ENCODE results near the gene REXO4.

Gene REXO4

DNA sequence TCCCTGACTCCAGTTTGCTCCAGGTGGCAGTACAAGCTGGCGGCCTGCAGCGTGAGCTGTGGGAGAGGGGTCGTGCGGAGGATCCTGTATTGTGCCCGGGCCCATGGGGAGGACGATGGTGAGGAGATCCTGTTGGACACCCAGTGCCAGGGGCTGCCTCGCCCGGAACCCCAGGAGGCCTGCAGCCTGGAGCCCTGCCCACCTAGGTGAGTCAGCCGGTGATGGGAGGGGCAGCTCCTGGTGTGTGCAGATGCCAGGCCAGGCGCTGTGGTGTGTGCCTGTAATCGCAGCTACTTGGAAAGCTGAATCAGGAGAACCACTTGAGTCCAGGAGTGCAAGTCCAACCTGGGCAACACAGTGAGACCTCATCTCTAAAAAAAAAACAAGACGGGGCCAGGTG lies 31.9 kb upstream of the REXO4 start:
- DNase-seq (ENCODE audit: low spot score), result no peak

DNA sequence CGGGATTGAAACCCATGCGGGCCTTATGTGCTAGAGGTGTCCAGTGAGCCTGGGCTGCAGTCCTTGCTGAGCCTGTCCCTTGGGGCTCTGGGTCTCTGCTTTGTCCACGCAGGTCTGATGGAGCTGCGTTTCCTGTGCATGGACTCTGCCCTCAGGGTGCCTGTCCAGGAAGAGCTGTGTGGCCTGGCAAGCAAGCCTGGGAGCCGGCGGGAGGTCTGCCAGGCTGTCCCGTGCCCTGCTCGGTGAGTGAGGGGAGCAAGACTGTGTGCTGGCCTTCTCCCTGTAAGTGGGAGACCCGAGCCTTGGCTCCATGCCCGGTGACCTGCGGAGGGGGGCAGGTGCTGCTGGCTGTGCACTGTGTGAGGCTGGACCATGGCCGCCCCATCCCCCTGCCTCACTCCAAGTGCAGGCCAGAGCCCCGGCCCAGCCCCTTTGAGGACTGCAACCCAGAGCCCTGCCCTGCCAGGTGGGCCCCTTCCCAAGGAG lies 30.7 kb upstream of the REXO4 start:
- DNase-seq (ENCODE audit: low spot score), result no peak

DNA sequence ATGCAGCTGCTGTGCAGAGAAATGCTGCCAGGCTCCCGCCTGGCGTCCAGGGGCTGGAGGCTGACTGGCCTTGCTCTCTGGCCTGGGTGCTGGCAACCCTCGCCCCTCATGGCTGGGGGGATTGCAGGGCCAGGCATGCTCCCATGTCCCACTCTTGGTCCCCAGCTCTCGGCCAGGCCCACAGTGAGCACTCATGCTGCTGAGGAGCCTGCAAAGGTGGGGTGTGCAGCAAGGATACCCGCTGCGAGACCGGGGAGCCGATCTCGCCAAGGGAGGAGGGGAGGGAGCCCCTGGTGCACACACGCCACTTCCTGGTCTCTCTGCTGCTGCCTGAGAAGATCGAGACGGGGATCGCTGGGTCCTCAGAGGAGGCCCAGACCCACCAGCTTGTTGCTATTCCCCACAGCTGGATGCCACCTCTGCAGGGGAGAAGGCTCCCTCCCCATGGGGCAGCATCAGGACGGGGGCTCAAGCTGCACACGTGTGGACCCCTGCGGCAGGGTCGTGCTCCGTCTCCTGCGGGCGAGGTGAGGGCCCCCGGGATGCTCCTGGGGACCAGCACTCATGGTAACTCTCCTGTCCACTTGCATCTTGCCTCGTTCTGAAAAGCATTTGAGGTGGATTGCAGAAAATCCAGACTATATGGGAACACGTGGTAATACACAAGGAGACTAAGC lies 27.6 kb upstream of the REXO4 start:
- DNase-seq (ENCODE audit: low spot score), result no peak

DNA sequence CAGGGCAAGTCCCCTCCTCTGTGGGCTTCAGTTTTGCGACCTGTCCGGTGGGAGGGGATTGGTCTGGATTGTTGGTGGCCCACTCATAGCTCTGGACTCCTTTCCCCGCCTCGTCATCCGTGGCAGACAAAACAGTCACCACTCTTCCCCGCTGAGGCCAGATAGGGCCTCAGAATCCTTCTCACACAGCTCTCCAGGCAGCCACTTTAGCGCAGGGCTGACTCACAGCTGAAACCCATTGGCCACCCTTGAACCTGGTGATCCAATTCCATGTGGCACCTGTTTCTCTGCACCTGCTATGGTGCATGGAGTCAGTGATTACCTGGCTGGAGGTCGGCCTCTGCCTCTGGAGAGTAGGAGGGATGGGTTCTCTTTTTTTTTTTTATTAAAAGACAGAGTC lies 26.2 kb upstream of the REXO4 start:
- DNase-seq (ENCODE audit: low spot score), result no peak

DNA sequence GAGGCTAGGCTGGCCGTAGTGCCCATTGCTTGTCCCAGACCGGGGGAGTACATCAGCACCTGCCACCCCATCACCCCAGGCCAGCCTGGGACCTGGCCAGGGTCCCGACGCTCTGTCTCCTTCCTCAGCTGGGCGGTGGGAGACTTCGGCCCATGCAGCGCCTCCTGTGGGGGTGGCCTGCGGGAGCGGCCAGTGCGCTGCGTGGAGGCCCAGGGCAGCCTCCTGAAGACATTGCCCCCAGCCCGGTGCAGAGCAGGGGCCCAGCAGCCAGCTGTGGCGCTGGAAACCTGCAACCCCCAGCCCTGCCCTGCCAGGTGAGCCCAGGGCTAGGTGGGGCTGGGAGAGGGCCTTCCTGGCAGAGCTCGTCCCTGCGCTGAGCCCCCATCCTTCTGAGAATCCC lies 25.4 kb upstream of the REXO4 start:
- DNase-seq (ENCODE audit: low spot score), result no peak

DNA sequence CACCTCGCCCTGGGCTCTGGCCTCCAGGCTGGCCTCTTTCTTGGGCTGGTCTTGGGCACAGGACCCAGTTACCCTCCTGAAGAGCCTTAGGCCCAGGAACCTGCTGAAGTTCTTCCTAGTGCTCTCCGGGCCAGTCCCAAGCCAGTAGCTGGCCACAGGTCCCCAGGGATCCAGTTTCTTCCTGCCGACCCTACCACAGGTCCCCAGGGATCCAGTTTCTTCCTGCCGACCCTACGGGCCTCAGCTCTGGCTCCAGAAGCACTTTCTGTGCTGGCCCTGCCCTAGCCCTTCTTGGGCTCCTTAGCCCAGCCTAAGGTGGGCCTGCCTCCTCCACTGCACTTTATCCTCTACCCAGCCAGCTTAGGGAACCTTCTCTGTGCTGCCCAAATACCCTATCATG lies 23.8 kb upstream of the REXO4 start:
- DNase-seq (ENCODE audit: low spot score), result no peak

DNA sequence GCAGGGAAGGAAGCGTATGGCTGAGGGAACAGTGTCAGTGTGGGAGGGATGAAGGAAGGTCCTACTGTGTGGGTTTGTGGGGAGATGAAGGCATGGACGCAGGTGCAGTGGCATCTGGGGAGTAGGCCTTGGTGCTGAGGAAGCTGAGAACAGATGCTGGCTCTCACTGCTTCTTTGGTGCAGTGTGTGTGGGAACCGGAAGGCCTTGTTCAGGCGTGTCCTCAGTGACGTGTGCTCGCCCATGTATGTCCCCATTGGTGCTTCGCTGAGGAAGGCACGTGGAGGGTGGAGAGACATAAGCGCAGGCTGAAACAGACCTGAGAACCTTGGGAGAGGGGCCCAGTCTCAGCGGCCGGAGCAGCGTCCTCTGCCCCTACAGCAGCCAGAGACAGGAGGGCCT lies 23.1 kb upstream of the REXO4 start:
- DNase-seq (ENCODE audit: low spot score), result no peak

DNA sequence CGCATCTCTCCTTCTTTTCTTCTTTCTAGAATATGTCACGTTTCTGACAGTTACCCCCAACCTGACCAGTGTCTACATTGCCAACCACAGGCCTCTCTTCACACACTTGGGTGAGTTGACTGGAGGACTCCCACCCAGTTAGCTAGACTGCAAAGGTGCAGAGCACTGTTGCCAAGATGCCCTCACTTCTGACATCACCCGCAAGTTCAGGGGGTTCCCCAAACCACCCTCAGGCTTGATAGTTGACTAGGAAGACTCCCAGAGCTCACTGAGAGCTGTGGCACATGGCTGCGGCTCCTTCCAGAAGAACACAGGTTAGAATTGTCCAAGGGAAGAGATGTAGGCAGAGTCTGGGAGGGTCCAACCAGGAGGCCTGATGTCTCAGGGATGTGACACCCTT lies 21.5 kb upstream of the REXO4 start:
- no peak for DNase-seq (ENCODE audit: low spot score)

DNA sequence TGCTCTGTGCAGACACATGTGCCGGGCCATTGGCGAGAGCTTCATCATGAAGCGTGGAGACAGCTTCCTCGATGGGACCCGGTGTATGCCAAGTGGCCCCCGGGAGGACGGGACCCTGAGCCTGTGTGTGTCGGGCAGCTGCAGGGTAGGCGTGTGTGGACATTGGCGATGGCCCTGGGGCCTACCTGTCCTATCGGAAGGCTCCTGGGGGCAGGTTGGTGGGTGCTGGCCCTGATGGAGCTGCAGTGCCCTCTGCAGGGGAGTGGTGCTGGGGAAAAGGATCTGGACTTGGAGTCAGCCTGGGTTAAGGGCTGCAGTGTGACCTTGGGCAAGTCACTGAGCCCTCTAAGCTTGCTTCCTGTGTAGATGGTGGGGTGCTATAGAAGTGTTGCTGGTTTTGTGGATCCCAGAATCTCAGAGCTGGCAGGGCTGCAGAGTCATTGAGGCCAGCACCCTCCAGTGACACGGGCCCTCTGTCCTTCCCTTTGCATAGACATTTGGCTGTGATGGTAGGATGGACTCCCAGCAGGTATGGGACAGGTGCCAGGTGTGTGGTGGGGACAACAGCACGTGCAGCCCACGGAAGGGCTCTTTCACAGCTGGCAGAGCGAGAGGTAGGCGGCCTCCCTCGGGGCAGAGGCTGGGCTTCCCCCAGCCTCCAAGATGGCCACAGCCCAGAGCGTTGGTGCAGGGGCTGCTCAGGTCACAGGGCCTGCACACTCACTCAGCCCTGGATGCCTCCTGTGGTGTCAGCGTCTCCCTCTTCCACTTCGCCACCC lies 20.1 kb upstream of the REXO4 start:
- no peak for DNase-seq (ENCODE audit: low spot score)

DNA sequence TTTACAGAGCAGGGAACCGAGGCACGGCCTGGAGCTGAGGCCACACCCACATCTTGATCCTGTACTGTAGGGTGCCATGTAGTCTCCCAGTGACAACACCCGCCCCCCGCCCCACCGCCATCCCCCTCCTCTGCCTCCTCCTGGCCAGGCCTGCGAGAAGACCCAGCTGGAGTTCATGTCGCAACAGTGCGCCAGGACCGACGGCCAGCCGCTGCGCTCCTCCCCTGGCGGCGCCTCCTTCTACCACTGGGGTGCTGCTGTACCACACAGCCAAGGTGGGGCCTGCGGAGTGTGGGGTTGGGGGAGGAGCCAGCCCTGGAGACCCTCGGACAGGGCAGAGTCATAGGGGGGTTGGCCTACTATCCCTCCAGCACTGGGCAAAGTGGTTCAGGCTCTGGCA lies 18.9 kb upstream of the REXO4 start:
- DNase-seq (ENCODE audit: low spot score), result no peak

DNA sequence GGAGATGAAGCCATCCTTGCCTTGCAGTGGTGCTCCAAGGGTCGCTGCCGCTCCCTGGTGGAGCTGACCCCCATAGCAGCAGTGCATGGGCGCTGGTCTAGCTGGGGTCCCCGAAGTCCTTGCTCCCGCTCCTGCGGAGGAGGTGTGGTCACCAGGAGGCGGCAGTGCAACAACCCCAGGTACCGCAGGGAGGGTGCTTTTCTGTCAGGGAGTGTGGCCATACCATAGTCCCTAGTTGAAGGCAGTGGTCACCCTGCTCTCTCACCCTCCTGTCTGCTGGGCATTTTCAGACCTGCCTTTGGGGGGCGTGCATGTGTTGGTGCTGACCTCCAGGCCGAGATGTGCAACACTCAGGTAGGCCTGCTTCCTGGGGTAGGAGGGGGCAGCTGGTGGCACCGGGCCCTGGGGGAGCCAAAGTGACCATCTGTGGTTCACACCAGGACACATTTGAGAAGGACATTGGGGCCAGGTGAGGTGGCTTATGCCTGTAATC lies 15.6 kb upstream of the REXO4 start:
- DNase-seq (ENCODE audit: low spot score), result no peak

DNA sequence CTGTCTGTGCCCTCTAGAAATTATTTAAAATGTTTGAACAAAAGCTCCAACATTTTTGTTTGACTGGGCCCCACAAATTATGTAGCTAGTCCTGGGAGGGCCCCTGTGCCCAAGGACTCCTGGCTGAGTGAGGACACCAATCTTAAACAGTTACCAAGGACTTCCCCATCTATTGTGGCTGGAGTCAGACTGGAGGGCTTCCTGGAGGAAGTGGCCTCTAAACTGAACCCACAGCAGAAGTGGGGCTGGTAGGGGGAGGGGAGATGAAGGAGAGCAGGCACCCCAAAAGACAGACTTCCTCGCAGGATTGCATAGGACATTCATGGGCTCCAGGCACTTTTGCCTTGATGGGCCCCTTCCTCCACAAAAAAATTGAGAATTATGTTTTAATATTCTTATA lies 12.4 kb upstream of the REXO4 start:
- no peak for DNase-seq (ENCODE audit: low spot score)

DNA sequence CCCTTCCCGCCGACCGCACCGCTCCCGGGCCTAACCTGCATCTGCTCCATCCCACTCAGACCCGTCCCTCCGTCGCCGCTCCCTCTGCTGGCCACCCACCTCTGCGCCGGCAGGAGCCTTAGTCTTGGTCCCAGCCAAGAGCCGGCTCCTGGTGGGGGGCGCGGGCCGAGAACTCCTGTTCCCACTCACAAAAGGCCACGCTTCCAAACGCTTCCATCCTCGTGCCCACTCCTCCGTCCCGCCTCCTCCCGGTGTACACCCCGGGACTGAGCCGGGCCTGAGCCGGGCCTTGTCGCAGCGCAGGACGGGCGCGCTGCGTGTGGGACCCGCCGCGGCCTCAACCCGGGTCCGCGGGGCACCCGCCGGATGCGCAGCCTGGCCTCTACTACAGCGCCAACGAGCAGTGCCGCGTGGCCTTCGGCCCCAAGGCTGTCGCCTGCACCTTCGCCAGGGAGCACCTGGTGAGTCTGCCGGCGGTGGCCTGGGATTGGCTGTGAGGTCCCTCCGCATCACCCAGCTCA lies 11.9 kb upstream of the REXO4 start:
- no peak for DNase-seq (ENCODE audit: low spot score)

DNA sequence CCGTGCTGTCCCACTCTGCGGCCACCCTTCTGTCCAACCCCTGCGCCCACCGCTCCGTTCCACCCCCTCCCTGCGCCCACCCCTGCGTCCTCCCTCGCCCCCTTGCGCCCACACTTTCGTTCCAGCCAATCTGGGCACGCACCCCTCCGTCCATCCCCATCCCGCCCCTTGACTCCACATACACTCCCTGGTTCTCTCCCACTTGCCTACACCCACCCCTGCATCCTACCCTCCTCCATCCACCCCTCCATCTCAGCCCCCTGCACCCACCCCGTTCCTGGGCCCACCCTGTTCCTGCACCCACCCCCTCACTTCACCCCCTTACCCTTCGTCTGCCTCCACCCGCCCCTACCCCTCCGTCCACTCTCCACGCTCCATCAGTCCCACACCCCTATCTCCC lies 11.4 kb upstream of the REXO4 start:
- no peak for DNase-seq (ENCODE audit: low spot score)

DNA sequence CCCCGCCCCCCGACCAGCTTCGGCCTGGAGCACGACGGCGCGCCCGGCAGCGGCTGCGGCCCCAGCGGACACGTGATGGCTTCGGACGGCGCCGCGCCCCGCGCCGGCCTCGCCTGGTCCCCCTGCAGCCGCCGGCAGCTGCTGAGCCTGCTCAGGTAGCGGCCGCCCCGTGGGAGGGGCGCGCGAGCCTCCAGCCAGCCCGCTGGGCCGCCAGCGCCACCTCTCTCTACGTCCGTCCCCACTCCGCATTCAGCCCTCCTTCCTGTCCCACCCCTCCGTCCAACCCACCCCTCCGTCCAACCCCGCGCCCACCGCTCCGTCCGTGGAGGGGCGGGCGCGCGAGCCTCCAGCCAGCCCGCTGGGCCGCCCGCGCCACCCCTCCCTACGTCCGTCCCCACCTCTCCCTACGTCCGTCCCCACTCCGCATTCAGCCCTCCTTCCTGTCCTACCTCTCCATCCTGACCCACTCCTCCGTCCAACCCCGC lies 10.8 kb upstream of the REXO4 start:
- no peak for DNase-seq (ENCODE audit: low spot score)

DNA sequence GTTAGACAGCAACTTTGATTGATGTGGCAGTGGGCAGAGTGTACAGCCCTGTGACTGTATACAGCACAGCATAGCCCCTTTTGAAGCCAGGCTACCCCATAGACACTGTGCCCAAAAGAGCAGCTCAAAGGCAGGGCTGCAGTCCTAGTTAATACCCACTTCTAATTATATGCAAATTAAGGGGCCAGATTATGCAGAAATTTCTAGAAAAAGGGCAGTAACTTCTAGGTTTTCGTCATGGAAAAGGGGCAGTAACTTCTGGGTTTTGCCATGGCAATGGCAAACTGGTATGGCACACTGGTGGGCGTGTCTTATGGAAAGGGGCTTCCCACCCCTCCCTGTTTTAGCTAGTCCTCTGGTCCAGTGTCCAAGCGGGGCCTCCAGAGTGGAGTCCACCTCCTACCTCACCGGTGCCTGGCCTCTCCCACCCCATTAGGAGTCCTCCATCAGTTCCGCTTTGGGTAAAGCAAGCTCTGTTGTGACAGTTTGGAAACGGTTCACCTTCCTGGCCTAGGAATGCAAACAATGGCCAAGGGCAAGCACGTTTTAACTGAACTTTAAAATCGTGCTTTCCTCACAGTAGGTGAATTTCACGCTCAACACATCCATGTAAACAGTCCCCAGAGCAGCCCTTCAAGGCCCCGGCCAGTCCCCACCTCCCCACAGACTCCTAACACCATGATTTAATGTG lies 10.0 kb upstream of the REXO4 start:
- no peak for DNase-seq (ENCODE audit: low spot score)

DNA sequence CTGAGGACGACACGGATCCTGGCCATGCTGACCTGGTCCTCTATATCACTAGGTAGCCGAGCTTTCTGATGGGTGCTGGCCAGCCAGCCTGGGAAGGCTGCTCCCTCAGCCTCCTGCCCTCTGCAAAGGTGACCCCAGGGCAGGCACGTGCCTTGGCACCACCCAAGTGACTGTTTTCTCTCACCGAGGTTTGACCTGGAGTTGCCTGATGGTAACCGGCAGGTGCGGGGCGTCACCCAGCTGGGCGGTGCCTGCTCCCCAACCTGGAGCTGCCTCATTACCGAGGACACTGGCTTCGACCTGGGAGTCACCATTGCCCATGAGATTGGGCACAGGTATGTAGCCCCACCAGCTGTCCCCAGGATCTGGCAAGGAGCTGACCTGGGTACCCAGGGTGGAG lies 8.2 kb upstream of the REXO4 start:
- no peak for DNase-seq (ENCODE audit: low spot score)

DNA sequence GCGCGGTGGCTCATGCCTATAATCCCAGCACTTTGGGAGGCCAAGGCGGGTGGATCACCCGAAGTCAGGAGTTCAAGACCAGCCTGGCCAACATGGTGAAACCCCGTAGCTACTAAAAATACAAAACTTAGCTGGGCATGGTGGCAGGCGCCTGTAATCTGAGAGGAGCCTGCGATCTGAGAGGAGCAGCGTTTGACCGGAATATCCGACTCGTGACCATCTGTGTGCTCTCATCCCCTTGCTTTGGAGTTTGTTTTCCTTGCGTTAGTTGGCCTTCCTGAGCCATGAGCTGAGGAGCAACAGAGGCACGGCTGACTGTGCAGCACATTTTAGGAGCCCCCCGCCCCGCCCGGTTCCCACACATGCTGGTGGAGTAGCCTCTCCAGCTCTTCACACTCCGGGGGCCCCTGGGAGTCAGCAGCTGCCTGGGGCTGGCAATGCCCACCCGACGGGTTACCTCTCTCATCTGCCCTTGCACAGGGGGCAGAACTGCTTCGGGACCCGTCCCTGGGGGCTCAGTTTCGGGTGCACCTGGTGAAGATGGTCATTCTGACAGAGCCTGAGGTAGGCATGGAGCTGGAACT lies 7.3 kb upstream of the REXO4 start:
- no peak for DNase-seq (ENCODE audit: low spot score)

DNA sequence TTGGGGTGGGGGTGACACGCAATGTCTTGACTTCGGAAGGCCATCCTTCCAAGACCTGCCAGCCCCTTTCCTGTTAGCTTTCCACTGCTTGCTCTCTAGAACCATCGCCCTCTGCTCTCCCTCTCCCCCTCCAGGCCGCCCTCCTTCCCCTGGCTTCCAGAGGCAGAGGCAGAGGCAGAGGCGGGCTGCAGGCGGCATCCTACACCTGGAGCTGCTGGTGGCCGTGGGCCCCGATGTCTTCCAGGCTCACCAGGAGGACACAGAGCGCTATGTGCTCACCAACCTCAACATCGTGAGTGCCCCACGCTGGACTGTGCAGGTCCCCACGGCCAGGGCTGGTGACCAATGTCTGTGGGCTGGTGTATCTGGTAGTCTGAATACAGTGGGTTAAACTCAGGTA lies 6.4 kb upstream of the REXO4 start:
- no peak for DNase-seq (ENCODE audit: low spot score)

DNA sequence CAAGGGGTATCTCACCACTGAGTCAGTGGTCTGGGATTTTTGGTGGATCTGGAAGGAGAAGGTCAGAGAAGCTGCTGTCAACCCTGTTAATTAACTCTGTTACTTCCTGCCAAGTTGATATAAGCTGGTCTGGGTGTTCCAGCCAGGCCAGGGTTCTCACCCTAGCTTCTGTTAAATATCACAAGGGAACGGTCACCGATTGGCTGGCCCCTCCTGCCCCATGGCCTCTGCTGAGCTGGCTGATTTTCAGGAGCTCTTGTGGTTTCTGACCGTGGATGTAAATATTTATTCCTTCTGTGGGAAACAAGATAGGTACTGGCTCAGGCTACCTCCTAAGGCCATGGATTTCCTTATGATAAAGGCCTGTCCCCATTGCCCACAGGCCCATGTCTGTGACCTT lies 5.4 kb upstream of the REXO4 start:
- no peak for DNase-seq (ENCODE audit: low spot score)

DNA sequence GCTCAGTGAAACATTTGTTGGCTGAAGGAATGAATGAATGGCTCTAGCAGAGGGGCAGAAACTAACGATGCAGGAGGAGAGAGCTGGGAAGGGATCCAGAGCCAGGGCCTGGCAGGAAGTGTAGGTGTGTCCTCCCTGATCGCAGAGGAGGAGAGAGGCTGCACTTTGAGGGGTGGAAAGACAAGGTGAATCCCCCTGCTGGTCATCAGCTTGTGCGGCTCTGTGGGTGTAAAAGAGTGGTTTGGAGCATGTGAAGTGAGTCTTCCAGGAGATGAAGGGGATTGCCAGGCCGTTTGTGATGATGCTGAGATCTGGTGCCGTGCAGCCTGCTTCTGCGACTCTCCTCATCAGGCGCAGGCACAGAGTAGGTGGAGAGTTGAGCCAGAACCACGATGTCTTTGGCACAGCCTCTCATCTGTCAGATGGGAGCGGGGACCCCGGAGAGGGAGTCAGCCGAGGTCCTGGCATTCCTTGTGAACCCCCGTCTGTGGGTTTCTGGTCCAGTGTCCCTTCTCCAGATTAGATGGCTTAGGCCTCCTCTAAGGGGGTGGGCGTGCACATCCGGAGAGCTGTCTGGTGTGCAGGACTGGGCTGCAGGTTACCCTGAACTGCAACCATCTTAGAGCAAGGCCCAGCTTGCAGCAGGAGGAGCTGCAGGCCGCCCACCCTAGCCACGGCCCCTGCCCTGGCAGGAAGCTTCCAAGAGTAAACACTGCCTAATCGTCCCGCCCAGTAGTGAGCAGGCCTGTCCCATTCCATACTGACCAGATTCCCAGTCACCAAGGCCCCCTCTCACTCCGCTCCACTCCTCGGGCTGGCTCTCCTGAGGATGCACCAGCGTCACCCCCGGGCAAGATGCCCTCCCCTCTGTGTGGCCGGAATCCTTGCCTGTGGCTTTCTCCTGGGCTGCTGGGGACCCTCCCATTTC lies 4.1 kb upstream of the REXO4 start, which contains the start of gene ADAMTS13:
Gene ADAMTS13 (plus strand): TSS at position 753 of the 928 bp plus-strand sequence. CDS start 77 bp downstream, at position 830.
- DNase-seq (ENCODE audit: low spot score), result peak; percentile 24

Measured in Ammon's horn (tissue), 1 donor.